HG02885 (cell line): Measurements from ENCODE around the gene SH2D3A.
"Not testable (repeated sequence)": the region's sequence is repeated elsewhere in the genome, so short reads cannot be mapped to it uniquely, and the experiment has no call there.

Source experiments
- ATAC-seq: cut with Tn5 transposase; IDR thresholded peaks from one replicate; pipeline ENCODE4 v1.9.1; 2021; ENCODE audit warnings: mild to moderate bottlenecking; ENCODE audit not compliant: unreplicated experiment, poor library complexity

SH2D3A gene

GRCh38 chr19:6710273-6711077 is 56.8 kb downstream of the SH2D3A start:
- ATAC-seq, result no peak

GRCh38 chr19:6709549-6709948 is 57.7 kb downstream of the SH2D3A start:
- no peak for ATAC-seq

- not testable (repeated sequence) for ATAC-seq
These were observed 58.3 kb downstream of the SH2D3A start for GRCh38 chr19:6708913-6709312.

- ATAC-seq, result no peak
These were observed 58.9 kb downstream of the SH2D3A start for GRCh38 chr19:6708346-6708745.

- no peak for ATAC-seq
These were observed 59.6 kb downstream of the SH2D3A start for GRCh38 chr19:6707658-6708018.

GRCh38 chr19:6707011-6707657 is 60.1 kb downstream of the SH2D3A start:
- no peak for ATAC-seq

- no peak for ATAC-seq
These were observed 60.6 kb downstream of the SH2D3A start for GRCh38 chr19:6706633-6706958.

- no peak for ATAC-seq
These were observed 61.2 kb downstream of the SH2D3A start for GRCh38 chr19:6705931-6706632.
